ENCODE results near the gene SIRT2. TPM values are rescaled to one million over a fixed set of nuclear protein-coding genes. Genes with fewer than 3 reads are reported as not detected.
"Not testable (repeated sequence)": the region's sequence is repeated elsewhere in the genome, so short reads cannot be mapped to it uniquely, and the experiment has no call there.

The SIRT2 gene
- polyA plus RNA-seq, 3 donors from 2014 or later, result 96.8 to 114 (median 112) TPM

DNA sequence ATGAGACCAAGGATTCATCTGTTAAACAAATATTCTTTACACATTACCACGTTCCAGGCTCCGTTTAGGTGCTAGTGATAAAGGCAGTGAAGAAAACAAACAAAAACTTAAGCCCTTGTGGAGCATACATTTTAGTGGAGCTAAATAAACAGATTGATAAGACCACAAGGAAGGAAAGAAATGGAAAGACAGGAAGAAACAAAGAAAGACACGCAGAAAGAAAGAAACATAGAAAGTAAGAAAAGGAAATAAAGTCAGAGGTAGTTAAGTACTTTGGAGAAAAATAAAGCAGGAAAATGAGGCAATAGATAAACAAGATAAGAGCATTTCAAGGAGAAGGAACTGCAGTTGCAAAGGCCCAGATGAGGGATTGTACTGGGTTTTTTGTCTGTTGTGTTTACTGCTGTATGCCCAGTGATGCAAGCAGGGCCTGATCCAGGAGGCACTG is 1.3 kb upstream of the SIRT2 start:
- Mint-ChIP-seq H3K4me3 (peak overlapping the region; percentile 91 to 98 (median 95)), H3K9me3 (no peaks in the 10 kb centered on the region), H3K4me1 (peaks cover 58 to 73% of the 10 kb centered on the region in 2 donors), H3K27me3 (ENCODE audit: low read depth in 3 of 3) (peaks cover 7 to 16% (median 8%) of the 10 kb centered on the region in 3 donors), H3K27ac (peak overlapping the region; percentile 97 to 100 (median 100)), H3K36me3 (peaks cover 4 to 19% (median 8%) of the 10 kb centered on the region in 3 donors)
- DNase-seq, result no peak

DNA sequence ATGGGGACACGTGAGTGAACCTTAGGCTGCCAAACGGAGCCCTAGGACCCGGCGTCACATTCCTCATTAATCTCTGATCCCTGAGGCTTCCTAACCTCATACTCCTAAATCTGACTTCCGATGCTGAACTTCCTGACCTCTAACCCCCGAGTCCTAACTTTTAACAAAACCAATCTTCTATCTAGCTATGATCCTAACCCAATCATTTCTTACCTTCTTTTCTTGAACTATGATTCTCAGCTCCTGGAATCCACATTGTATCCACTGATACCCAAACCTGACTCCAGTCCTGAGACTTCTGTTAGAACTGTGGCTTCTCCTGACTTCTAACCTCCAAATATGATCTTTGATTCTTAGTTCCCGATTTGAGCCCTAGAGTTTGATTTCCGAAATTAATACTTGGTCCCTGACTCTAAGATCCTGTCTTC is 798 bp upstream of the SIRT2 start:
- peak overlapping the region; percentile 97 to 100 (median 100) for H3K27ac Mint-ChIP-seq
- H3K36me3 Mint-ChIP-seq, result peaks cover 4 to 19% (median 8%) of the 10 kb centered on the region in 3 donors
- no peaks in the 10 kb centered on the region for H3K9me3 Mint-ChIP-seq
- peak overlapping the region; percentile 91 to 98 (median 95) for H3K4me3 Mint-ChIP-seq
- peaks cover 7 to 16% (median 8%) of the 10 kb centered on the region in 3 donors for H3K27me3 Mint-ChIP-seq (ENCODE audit: low read depth in 3 of 3)
- DNase-seq, result no peak
- peaks cover 58 to 73% of the 10 kb centered on the region in 2 donors for H3K4me1 Mint-ChIP-seq

- DNase-seq, result no peak
- H3K9me3 Mint-ChIP-seq, result no peaks in the 10 kb centered on the region
- H3K36me3 Mint-ChIP-seq, result peaks cover 0 to 15% (median 6%) of the 10 kb centered on the region in 3 donors
- H3K4me3 Mint-ChIP-seq, result peak overlapping the region; percentile 91 to 98 (median 94)
- peak overlapping the region; percentile 96 to 100 (median 100) for H3K27ac Mint-ChIP-seq
- peaks cover 56 to 64% of the 10 kb centered on the region in 2 donors for H3K4me1 Mint-ChIP-seq
- peaks cover 7 to 16% (median 8%) of the 10 kb centered on the region in 3 donors for H3K27me3 Mint-ChIP-seq (ENCODE audit: low read depth in 3 of 3)
These were observed 501 bp downstream of the SIRT2 start for GRCh38 chr19:38898788-38899446.

- Mint-ChIP-seq H3K27me3 (ENCODE audit: low read depth in 3 of 3) (peaks cover 8 to 14% (median 9%) of the 10 kb centered on the region in 3 donors), H3K36me3 (peaks cover 5 to 12% (median 7%) of the 10 kb centered on the region in 3 donors), H3K9me3 (no peaks in the 10 kb centered on the region), H3K27ac (peak overlapping the region in 3 of 6 donors; percentile 37 to 87 (median 81)), H3K4me1 (peaks cover 33 to 34% of the 10 kb centered on the region in 2 donors), H3K4me3 (no peak overlapping the region)
- no peak for DNase-seq
These were observed 4.5 kb downstream of the SIRT2 start for GRCh38 chr19:38894968-38895367.

GRCh38 chr19:38893341-38893771 is 6.1 kb downstream of the SIRT2 start:
- peaks cover 5 to 21% (median 9%) of the 10 kb centered on the region in 3 donors for H3K36me3 Mint-ChIP-seq
- no peak overlapping the region for H3K27ac Mint-ChIP-seq
- peaks cover 19 to 21% of the 10 kb centered on the region in 2 donors for H3K4me1 Mint-ChIP-seq
- H3K27me3 Mint-ChIP-seq (ENCODE audit: low read depth in 3 of 3), result peaks cover 0 to 2% (median under 1%) of the 10 kb centered on the region in 3 donors
- H3K4me3 Mint-ChIP-seq, result no peak overlapping the region
- no peak for DNase-seq
- H3K9me3 Mint-ChIP-seq, result no peaks in the 10 kb centered on the region

DNA sequence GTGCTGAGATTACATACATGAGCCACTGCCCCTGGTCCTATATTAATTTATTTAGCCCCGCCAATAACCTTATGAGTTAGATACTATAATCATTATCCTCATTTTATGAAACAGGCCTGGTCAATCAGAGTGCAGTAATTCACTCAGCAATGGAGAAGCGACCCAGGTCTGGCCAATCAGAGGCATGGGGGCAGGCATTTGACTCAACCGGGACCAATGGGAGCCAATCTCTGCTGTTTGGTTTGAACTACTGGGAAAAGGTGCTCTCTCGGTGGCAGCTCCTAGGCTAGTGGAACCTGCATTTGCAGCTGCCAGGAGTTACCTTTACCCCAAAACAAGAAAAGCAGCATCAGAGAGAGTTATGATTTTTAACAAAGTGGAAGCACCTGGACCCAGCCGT is 6.6 kb downstream of the SIRT2 start:
- Mint-ChIP-seq H3K4me3 (no peak overlapping the region), H3K27me3 (ENCODE audit: low read depth in 3 of 3) (peaks cover 0 to 2% (median 0%) of the 10 kb centered on the region in 3 donors), H3K9me3 (no peaks in the 10 kb centered on the region), H3K27ac (peak overlapping the region in 3 of 6 donors; percentile 36 to 71 (median 40)), H3K36me3 (peaks cover 5 to 21% (median 10%) of the 10 kb centered on the region in 3 donors), H3K4me1 (peaks cover 14 to 15% of the 10 kb centered on the region in 2 donors)
- no peak for DNase-seq

DNA sequence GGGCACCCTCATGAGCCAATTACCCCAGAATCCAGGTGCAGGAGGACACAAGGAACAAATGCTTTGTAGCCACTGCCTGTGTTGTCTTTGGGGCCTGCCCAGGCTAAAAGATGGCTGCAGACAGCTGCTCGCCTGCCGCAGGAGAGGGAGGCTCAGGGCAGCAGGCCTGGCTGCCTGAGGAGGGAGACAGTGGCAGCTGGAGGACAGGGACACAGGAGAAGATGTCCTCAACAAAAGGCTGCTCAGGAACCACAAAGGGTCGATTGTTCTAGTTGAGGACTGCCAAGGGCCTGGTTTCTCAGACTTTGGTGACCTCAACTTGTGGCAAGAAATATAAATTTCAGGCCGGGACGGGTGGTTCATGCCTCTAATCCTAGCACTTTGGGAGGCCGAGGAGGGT is 7.6 kb downstream of the SIRT2 start:
- H3K36me3 Mint-ChIP-seq, result peaks cover 5 to 21% (median 10%) of the 10 kb centered on the region in 3 donors
- H3K27me3 Mint-ChIP-seq (ENCODE audit: low read depth in 3 of 3), result peaks cover 0 to 2% (median 0%) of the 10 kb centered on the region in 3 donors
- H3K27ac Mint-ChIP-seq, result peak overlapping the region in 1 of 6 donors; percentile 10
- no peaks in the 10 kb centered on the region for H3K9me3 Mint-ChIP-seq
- peaks cover 4 to 8% of the 10 kb centered on the region in 2 donors for H3K4me1 Mint-ChIP-seq
- DNase-seq, result no peak
- no peak overlapping the region for H3K4me3 Mint-ChIP-seq

GRCh38 chr19:38890686-38891085 is 8.7 kb downstream of the SIRT2 start:
- DNase-seq, result no peak
- Mint-ChIP-seq H3K36me3 (peaks cover 5 to 24% (median 10%) of the 10 kb centered on the region in 3 donors), H3K27ac (no peak overlapping the region), H3K27me3 (ENCODE audit: low read depth in 3 of 3) (peaks cover 0 to 2% (median 0%) of the 10 kb centered on the region in 3 donors), H3K9me3 (no peaks in the 10 kb centered on the region), H3K4me1 (peaks cover 0 to 6% of the 10 kb centered on the region in 2 donors), H3K4me3 (no peak overlapping the region)

- H3K27ac Mint-ChIP-seq, result peak overlapping the region in 1 of 6 donors; percentile 69
- DNase-seq, result no peak
- no peak overlapping the region for H3K4me3 Mint-ChIP-seq
- no peaks in the 10 kb centered on the region for H3K9me3 Mint-ChIP-seq
- H3K27me3 Mint-ChIP-seq (ENCODE audit: low read depth in 3 of 3), result peaks cover 0 to 3% (median 2%) of the 10 kb centered on the region in 3 donors
- peaks cover 5 to 23% (median 10%) of the 10 kb centered on the region in 3 donors for H3K36me3 Mint-ChIP-seq
- peaks cover 0 to 5% of the 10 kb centered on the region in 2 donors for H3K4me1 Mint-ChIP-seq
These were observed 9.6 kb downstream of the SIRT2 start for GRCh38 chr19:38889803-38890202.

DNA sequence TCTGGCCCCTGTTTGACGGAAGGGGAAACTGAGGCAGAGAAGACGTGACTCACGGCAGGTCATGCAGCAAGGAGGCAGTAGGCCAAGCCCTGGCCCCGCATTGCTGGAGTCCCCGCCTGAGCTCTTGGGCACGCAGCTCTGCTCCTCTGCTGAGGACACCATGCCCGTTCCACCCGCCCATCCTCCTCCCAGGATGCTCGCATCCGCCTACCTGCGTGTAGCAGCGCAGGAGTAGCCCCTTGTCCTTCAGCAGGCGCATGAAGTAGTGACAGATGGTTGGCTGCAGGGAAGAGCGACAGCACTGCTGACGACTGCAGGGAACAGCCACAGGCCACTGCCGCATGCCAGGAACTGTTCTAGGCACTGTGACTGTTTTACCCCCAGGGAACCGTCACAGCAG is 10.5 kb downstream of the SIRT2 start:
- Mint-ChIP-seq H3K27me3 (ENCODE audit: low read depth in 3 of 3) (peaks cover 0 to 4% (median 3%) of the 10 kb centered on the region in 3 donors), H3K9me3 (no peaks in the 10 kb centered on the region), H3K4me3 (no peak overlapping the region), H3K4me1 (peaks cover 0 to 3% of the 10 kb centered on the region in 2 donors), H3K27ac (peak overlapping the region in 3 of 6 donors; percentile 7 to 61 (median 46)), H3K36me3 (peaks cover 5 to 20% (median 7%) of the 10 kb centered on the region in 3 donors)
- DNase-seq, result no peak

DNA sequence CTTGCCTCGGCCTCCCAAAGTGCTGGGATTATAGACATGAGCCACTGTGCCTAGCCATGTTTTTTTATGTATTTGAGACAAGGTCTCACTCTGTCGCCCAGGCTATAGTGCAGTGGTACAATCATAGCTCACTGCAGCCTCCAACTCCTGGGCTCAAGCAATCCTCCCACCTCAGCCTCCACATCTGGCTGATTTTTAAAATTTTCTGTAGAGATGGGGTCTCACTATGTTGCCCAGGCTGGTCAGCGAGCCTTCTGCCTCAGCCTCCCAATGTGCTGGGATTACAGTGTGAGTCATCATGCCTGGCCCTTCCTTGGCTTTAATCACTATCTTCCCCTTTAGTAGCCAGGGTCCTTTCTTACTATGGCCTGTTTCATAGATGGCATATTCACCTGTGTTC is 14.7 kb downstream of the SIRT2 start:
- not testable (repeated sequence) for DNase-seq; H3K4me1 Mint-ChIP-seq; H3K27me3 Mint-ChIP-seq (ENCODE audit: low read depth in 3 of 3); H3K4me3 Mint-ChIP-seq; H3K27ac Mint-ChIP-seq; H3K9me3 Mint-ChIP-seq
- peaks cover 3 to 17% (median 11%) of the 10 kb centered on the region in 3 donors for H3K36me3 Mint-ChIP-seq

GRCh38 chr19:38883286-38883685 is 16.1 kb downstream of the SIRT2 start:
- peaks cover 8 to 17% of the 10 kb centered on the region in 2 donors for H3K4me1 Mint-ChIP-seq
- no peaks in the 10 kb centered on the region for H3K9me3 Mint-ChIP-seq
- H3K4me3 Mint-ChIP-seq, result no peak overlapping the region
- H3K36me3 Mint-ChIP-seq, result peaks cover under 1 to 11% (median 8%) of the 10 kb centered on the region in 3 donors
- no peak for DNase-seq
- H3K27me3 Mint-ChIP-seq (ENCODE audit: low read depth in 3 of 3), result peaks cover 2 to 10% (median 4%) of the 10 kb centered on the region in 3 donors
- peak overlapping the region in 3 of 6 donors; percentile 51 to 66 (median 62) for H3K27ac Mint-ChIP-seq

DNA sequence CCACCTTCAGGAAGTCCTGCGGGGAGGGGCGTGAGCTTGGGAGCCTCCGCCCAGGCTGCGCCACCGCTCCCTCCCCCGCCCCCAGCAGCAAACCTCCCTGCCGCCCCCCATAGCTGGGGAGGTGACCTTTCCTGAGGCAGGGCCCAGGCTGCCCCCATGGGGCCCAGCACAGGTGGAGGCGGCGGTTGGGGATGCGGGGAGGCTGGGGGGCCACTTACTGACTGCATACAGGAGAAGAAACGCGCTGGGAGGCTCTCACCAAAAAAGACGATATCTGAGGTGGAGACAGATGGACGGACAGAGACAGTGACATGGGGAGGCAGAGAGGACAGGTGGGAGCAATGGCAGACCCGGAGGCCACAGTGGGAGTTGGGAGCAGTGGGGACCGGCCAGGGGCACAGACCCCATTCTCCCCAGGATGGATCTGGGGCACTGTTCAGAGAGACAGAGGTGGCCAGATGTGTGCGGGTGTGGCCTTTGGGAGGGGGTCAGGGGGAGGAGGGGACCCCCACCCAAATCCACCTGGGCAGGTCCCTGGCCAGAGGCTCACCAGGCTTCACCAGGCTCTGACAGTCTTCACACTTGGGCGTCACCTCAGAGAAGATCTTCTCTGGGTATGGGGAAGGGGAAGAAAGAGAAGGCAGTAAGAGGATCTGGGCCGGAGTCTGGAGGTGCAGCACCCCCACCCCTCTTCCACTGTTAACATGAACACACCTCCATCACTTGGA is 18.4 kb downstream of the SIRT2 start:
- Mint-ChIP-seq H3K4me1 (peaks cover 25 to 32% of the 10 kb centered on the region in 2 donors), H3K27me3 (ENCODE audit: low read depth in 3 of 3) (peaks cover 2 to 10% (median 4%) of the 10 kb centered on the region in 3 donors), H3K4me3 (no peak overlapping the region), H3K9me3 (no peaks in the 10 kb centered on the region), H3K36me3 (peaks cover 0 to 11% (median 5%) of the 10 kb centered on the region in 3 donors), H3K27ac (peak overlapping the region in 4 of 6 donors; percentile 32 to 48 (median 42))
- no peak for DNase-seq

Data from immature natural killer cell (primary cell).